OCI-LY7 (cell line): ENCODE measurements around the gene CHMP1B. TPM values are rescaled to one million over a fixed set of nuclear protein-coding genes. Genes with fewer than 3 reads are reported as not detected.

Experiments
- BruUV-seq: library from RNA; stranded (reverse); fragments of 400-500 nt; replicated peaks from 2 replicates; lab custom pipeline; 2021; lab: Mats Ljungman, UMichigan
- CTCF ChIA-PET: fragments of 300-600 bp; sonication (Branson Sonifier 250); formaldehyde crosslinking; loops from one replicate; lab custom pipeline; 2022; ENCODE audit warnings: antibody characterized with exemption; ENCODE audit not compliant: unreplicated experiment; lab: Charles Lee
- POLR2A ChIA-PET: fragments of 300-600 bp; sonication (Branson Sonifier 250); formaldehyde crosslinking; loops from one replicate; lab custom pipeline; 2022; ENCODE audit warnings: antibody characterized with exemption; lab: Charles Lee
- DNase-seq: peaks from one replicate; pipeline ENCODE4 v3.0.0-alpha.2; 2015; ENCODE audit warnings: low spot score
- H2AFZ ChIP-seq: fragments of 200-600 bp; sonication (generic), shearing (Covaris generic); 2 replicates; pipeline ENCODE4 v1.6.1; 2014; ENCODE audit warnings: mild to moderate bottlenecking, antibody characterized with exemption, low read length, moderate library complexity
- H3K27ac ChIP-seq: fragments of 200-600 bp; sonication (generic); 2 replicates; pipeline ENCODE4 v1.5.1; 2014; ENCODE audit warnings: mixed run types, low read depth, mild to moderate bottlenecking, moderate library complexity, low read length, inconsistent platforms; ENCODE audit not compliant: poor library complexity, severe bottlenecking
- H3K36me3 ChIP-seq: fragments of 200-600 bp; sonication (generic); 2 replicates; pipeline ENCODE4 v1.6.1; 2014; ENCODE audit warnings: mild to moderate bottlenecking, antibody characterized with exemption, low read length, moderate library complexity, mixed read lengths; ENCODE audit not compliant: insufficient read depth
- H3K4me1 ChIP-seq: fragments of 200-600 bp; sonication (generic); 2 replicates; pipeline ENCODE4 v1.5.1; 2014; ENCODE audit warnings: mild to moderate bottlenecking, low read length; ENCODE audit not compliant: insufficient read depth, poor library complexity, severe bottlenecking
- H3K4me2 ChIP-seq: fragments of 200-600 bp; sonication (generic); 2 replicates; pipeline ENCODE4 v1.6.1; 2014; ENCODE audit warnings: mild to moderate bottlenecking, low read length
- H3K4me3 ChIP-seq: fragments of 200-600 bp; sonication (generic); 2 replicates; pipeline ENCODE4 v1.5.1; 2014; ENCODE audit warnings: mild to moderate bottlenecking, low read depth, low read length; ENCODE audit not compliant: poor library complexity, severe bottlenecking
- H3K79me2 ChIP-seq: fragments of 200-600 bp; sonication (generic); 2 replicates; pipeline ENCODE4 v1.6.1; 2016; ENCODE audit warnings: low read depth, mild to moderate bottlenecking, low read length, moderate library complexity, mixed read lengths; ENCODE audit not compliant: insufficient read depth
- H3K9me2 ChIP-seq: fragments of 200-600 bp; sonication (generic); 2 replicates; pipeline ENCODE4 v1.6.1; 2016; ENCODE audit warnings: mild to moderate bottlenecking, low read length, mixed read lengths; ENCODE audit not compliant: insufficient read depth
- H3K9me3 ChIP-seq: fragments of 200-600 bp; sonication (generic); 2 replicates; pipeline ENCODE4 v1.6.1; 2014; ENCODE audit warnings: mild to moderate bottlenecking, mixed run types, low read length, mixed read lengths
- H4K20me1 ChIP-seq: fragments of 200-600 bp; sonication (generic); 2 replicates; pipeline ENCODE4 v1.6.1; 2014; ENCODE audit warnings: mild to moderate bottlenecking, antibody characterized with exemption, low read length, moderate library complexity, mixed read lengths; ENCODE audit not compliant: insufficient read depth
- EZH2phosphoT487 ChIP-seq: fragments of 200-600 bp; sonication (generic); IDR thresholded peaks from 2 replicates; pipeline ENCODE4 v1.6.1; 2018; ENCODE audit warnings: low read depth, borderline replicate concordance, mild to moderate bottlenecking, mixed run types, antibody characterized with exemption, low read length, moderate library complexity, mixed read lengths
- intact Hi-C: fragments of 100-400 bp; cut with micrococcal nuclease; formaldehyde crosslinking; loops from one replicate; pipeline ENCODE4 v1.10.0; 2022; ENCODE audit not compliant: unreplicated experiment
- total RNA-seq, 2 experiments: library from RNA; depleted of rRNA in 1 of 2; stranded (reverse); fragments of >200 nt in 1 of 2; shearing (Covaris generic) in 1 of 2; gene quantifications; 2 replicates each; pipeline ENCODE4 v1.2.3, GENCODE V29; 2014 to 2022
- TF ChIP-seq, protein P1 (sequence below): fragments of 200-600 bp; sonication (generic); conservative IDR thresholded peaks from 2 replicates; pipeline ENCODE4 v1.5.1; 2014; ENCODE audit warnings: mild to moderate bottlenecking, antibody characterized with exemption, low read length, moderate library complexity, mixed read lengths

CHMP1B gene
- total RNA-seq, 2 experiments from 2014 or later, result 24.2 to 29.3 TPM

DNA sequence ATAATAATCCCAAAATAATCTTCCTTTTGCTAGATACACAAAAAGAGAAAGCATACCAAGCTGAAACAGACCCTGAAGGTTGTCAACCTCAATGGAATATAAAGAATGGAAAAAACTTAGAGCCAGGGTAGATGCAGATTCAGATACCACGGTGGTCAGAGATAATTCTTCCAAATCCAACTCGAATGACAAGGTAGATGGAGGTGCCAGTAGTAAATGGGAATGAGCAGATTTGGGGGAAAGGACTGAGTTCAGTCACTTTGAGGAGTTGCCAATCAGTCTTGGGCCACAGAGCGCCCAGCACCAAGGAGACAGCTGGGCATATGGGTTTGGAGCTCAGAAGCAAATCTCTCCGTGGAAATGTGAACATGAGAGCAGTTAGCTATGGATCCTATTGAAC is 3.4 kb upstream of the CHMP1B start:
- Histone ChIP-seq H3K9me3 (no peaks in the 10 kb centered on the region), H4K20me1 (peaks cover 8% of the 10 kb centered on the region; the same call in 1 of the 2 replicates), H3K4me2 (no peak overlapping the region), H3K9me2 (no peaks in the 10 kb centered on the region), H3K27ac (no peak overlapping the region), H3K36me3 (no peaks in the 10 kb centered on the region), H3K79me2 (peaks cover 15% of the 10 kb centered on the region), H2AFZ (0 out of 2 replicates have a peak overlapping the region, but pooled peaks have one; percentile 15), H3K4me1 (peaks cover 16% of the 10 kb centered on the region), H3K4me3 (no peak overlapping the region)
- no TSS peak for BruUV-seq
- CTCF ChIA-PET, result no interaction called here
- POLR2A ChIA-PET, result interaction anchor here (0.7 to 1.6 kb wide), 2 partner anchors 12 to 48 kb away, joined by 5 to 6 read pairs; no protein-coding TSS in a partner anchor
- TF ChIP-seq EZH2phosphoT487, result no peak
- TF ChIP-seq, protein P1, sequence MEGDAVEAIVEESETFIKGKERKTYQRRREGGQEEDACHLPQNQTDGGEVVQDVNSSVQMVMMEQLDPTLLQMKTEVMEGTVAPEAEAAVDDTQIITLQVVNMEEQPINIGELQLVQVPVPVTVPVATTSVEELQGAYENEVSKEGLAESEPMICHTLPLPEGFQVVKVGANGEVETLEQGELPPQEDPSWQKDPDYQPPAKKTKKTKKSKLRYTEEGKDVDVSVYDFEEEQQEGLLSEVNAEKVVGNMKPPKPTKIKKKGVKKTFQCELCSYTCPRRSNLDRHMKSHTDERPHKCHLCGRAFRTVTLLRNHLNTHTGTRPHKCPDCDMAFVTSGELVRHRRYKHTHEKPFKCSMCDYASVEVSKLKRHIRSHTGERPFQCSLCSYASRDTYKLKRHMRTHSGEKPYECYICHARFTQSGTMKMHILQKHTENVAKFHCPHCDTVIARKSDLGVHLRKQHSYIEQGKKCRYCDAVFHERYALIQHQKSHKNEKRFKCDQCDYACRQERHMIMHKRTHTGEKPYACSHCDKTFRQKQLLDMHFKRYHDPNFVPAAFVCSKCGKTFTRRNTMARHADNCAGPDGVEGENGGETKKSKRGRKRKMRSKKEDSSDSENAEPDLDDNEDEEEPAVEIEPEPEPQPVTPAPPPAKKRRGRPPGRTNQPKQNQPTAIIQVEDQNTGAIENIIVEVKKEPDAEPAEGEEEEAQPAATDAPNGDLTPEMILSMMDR, result no peak
- no peak for DNase-seq
- intact Hi-C loops, result no loop called here

DNA sequence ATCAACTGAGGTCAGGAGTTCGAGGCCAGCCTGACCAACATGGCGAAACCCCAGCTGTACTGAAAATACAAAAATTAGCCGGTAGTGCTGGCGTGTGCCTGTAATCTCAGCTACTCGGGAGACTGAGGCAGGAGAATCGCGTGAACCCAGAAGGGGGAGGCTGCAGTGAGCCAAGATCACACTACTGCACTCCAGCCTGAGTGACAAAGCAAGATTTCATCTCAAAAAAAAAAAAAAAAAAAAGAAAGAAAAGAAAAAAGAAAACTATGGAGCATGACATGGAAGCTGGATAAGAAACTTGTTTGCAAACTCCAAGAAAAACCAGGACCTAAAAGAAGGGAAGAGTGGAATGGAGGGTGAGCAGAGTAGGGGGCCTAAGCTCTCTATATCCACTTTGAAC is 1.9 kb upstream of the CHMP1B start:
- Histone ChIP-seq H3K4me2 (no peak overlapping the region), H3K27ac (no peak overlapping the region), H3K9me2 (no peaks in the 10 kb centered on the region), H3K9me3 (no peaks in the 10 kb centered on the region), H3K4me3 (no peak overlapping the region), H2AFZ (peak overlapping the region; percentile 91), H3K36me3 (no peaks in the 10 kb centered on the region), H3K79me2 (peaks cover 23% of the 10 kb centered on the region), H4K20me1 (peaks cover 15% of the 10 kb centered on the region; the same call in 1 of the 2 replicates), H3K4me1 (peaks cover 25% of the 10 kb centered on the region)
- TF ChIP-seq, protein P1, result no peak
- TF ChIP-seq EZH2phosphoT487, result no peak
- no peak for DNase-seq
- intact Hi-C loops, result no loop called here
- BruUV-seq, result no TSS peak
- ChIA-PET CTCF (no interaction called here), POLR2A (interaction anchor here (1.2 to 1.6 kb wide), 3 partner anchors 9 to 131 kb away, joined by 3 to 6 read pairs (median 4); no protein-coding TSS in a partner anchor)
